ENCODE measurements around the gene DMXL1. TPM values are rescaled to one million over a fixed set of nuclear protein-coding genes. Genes with fewer than 3 reads are reported as not detected.

The DMXL1 gene
- total RNA-seq, 1 donor = 57.6 TPM

DNA sequence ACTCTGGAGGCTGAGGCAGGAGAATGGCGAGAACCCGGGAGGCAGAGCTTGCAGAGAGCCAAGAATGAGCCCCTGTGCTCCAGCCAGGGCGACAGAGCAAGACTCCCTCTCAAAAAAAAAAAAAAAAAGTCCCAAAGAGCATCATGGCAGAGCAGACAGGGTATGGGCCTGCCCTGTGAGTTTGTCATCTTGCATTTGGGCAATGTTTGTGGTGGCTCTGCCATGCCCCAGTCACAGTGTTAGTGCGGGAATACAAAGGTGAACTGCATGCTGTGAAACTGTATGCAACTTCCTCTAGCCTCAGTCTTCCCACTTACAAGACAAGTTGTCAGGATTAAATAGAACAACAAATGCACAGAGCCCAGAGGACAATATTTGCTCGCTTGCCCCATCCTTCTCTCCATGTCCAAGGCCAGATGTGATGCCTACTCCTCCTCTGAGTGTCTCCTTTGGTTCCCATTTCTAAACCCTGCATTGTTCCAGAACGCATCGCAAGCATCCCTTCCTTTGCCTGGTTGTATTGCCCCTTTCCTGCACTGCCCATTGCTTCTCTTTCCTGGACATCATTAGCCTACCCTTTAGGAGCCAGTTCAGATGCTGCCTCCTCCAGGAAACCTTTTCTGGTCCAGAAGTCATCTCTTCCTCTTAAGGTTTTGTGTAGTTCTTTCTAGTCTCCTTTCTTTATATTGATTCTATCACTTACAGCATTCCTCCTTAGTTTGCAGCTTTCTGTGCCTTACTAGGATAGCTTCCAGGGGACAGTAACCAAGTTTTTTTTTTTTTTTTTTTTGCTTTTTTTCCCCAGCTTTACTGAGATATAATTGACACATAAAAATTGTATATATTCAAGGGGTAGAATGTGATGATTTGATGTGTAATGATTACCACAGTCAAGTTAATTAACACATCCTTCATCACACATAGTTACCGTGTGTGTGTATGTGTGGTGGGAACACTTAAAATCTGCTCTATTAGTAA lies 215.9 kb downstream of the DMXL1 start:
- no peak for DNase-seq (ENCODE audit: low read depth)
- TF ChIP-seq, protein P1, sequence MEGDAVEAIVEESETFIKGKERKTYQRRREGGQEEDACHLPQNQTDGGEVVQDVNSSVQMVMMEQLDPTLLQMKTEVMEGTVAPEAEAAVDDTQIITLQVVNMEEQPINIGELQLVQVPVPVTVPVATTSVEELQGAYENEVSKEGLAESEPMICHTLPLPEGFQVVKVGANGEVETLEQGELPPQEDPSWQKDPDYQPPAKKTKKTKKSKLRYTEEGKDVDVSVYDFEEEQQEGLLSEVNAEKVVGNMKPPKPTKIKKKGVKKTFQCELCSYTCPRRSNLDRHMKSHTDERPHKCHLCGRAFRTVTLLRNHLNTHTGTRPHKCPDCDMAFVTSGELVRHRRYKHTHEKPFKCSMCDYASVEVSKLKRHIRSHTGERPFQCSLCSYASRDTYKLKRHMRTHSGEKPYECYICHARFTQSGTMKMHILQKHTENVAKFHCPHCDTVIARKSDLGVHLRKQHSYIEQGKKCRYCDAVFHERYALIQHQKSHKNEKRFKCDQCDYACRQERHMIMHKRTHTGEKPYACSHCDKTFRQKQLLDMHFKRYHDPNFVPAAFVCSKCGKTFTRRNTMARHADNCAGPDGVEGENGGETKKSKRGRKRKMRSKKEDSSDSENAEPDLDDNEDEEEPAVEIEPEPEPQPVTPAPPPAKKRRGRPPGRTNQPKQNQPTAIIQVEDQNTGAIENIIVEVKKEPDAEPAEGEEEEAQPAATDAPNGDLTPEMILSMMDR (IDR thresholded peaks at IDR 0.05; ENCODE audit: insufficient read depth, low read length) = no peak
- no peak overlapping the region for H3K4me3 ChIP-seq (ENCODE audit: low read depth, low read length)

DNA sequence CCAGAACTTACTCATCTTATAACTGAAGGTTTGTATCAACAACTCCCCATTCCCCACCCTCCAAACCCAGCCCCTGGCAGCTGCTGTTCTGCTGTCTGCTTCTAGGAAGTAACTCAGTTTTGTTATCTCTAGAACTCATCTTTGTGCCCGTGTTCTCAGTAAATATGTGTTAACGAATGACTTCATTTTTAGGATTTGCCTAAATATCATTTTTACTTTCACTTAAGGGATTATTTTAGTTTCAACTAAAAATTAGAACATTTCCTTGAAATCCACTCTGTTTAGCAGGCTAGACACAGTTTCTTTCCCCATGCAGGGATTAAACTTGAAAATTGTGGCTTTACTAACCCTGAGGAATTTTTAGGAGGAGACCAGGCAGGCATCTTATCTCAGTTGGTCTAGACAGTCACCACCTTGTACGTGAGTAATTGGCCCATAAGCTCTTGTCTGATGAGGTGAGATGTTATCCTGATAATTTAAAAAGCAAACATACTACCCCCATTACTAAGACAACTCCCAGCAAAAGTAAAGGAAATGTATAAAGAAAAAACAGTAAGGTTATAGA lies 216.7 kb downstream of the DMXL1 start:
- no peak overlapping the region for H3K4me3 ChIP-seq (ENCODE audit: low read depth, low read length)
- TF ChIP-seq, protein P1 (IDR thresholded peaks at IDR 0.05; ENCODE audit: insufficient read depth, low read length) = no peak
- DNase-seq (ENCODE audit: low read depth) = peak; percentile 64

DNA sequence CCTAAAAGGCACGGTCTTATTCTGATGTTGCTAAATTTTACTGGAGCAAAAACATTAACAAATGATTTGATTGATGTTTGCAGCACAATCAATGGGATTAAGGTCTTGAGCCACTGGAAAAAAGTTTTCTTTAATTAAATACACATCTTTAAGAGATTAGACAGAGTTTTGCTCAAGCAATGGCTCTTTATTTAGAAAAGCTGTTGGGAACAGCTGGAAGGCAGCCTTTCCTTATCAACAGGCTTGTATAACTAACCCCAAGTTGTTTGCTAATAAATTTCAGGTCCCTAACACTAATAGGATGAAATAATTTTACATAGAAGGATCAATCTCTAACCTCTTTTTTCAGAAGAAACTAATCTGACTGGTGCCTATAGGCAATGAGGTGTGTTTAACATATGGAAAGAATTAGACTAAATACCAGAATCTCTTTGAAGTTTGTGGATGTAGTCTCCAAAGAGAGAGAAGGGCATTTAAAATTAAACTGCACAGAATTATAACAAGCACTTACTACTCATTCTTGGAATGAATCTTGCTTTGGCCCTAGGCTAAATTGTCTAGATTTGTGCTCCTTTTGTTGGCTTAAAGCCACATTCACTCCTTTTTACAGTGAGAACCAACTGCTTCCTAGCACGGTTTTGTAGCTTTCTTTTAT lies 217.6 kb downstream of the DMXL1 start:
- DNase-seq (ENCODE audit: low read depth) = peak; percentile 54
- TF ChIP-seq, protein P1 (IDR thresholded peaks at IDR 0.05; ENCODE audit: insufficient read depth, low read length) = no peak
- no peak overlapping the region for H3K4me3 ChIP-seq (ENCODE audit: low read depth, low read length)

DNA sequence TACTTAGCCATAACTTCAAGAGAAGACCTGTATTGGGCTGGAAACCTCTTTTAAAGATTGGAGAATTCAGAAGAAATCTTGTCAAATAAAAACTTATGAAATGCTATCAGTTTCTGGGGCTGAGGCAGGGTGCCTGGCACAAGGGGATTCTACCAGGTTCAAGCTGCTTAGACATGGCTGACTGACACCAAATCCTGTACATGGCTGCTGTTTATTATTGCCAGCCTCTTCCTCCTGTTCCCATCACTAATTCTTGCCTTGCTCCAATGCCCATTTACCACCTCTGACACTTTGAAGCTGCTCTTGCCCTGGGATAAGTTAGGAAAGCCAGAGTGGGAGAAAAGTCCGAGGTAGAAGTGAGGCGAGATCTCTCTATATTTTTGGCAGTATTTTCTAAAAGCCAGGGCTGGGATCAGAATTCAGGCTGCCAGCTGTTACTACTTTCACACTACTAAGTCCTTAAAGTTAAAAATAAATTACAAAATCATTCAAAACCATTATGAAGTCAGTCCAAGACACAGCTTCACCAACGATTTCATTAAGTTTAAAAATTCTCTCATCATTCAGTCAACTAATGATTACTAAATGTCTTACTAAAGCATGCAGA lies 218.7 kb downstream of the DMXL1 start:
- H3K4me3 ChIP-seq (ENCODE audit: low read depth, low read length) = no peak overlapping the region
- TF ChIP-seq, protein P1 (IDR thresholded peaks at IDR 0.05; ENCODE audit: insufficient read depth, low read length) = no peak
- DNase-seq (ENCODE audit: low read depth) = no peak

DNA sequence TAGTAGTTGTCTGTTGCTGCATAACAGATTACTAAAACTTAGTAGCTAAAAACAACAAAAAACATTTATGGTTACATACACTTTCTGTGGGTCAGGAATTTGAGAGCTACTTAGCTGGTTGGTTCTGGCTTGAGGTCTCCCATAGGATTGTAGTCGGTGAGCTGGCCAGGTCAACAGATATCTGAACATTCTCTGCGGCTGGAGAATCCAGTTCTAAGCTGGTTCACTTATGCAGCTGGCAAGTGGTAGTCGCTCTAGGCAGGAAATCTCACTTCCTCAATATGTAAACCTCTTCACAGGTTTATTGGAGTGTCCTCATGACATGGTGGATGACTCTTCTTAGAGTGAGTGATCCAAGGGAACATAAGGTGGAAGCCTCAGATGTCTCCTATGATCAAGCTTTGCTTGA lies 219.3 kb downstream of the DMXL1 start:
- no peak for DNase-seq (ENCODE audit: low read depth)
- no peak overlapping the region for H3K4me3 ChIP-seq (ENCODE audit: low read depth, low read length)
- TF ChIP-seq, protein P1 (IDR thresholded peaks at IDR 0.05; ENCODE audit: insufficient read depth, low read length) = no peak

DNA sequence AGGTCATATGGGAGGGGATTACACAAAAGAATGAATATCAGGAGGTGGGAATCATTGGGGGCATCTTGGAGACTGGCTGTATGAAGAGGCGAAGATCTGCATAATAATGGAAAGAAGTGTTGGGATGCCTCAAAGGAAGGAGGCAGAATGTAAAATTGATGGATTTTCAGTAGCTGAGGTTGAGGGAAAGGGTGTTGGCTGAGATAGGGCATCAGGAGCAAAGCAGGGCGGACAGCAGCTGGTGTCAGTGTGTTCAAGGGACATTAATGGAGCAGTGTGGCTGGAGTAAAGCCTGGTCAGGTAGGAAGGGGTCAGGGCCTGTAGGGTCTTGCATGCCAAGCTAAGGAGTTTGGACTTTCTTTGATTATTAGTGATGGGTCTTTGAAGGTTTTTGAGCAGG lies 219.7 kb downstream of the DMXL1 start:
- no peak for DNase-seq (ENCODE audit: low read depth)
- TF ChIP-seq, protein P1 (IDR thresholded peaks at IDR 0.05; ENCODE audit: insufficient read depth, low read length) = no peak
- no peak overlapping the region for H3K4me3 ChIP-seq (ENCODE audit: low read depth, low read length)
